Measurements from ENCODE around the gene ADCY1. TPM values are rescaled to one million over a fixed set of nuclear protein-coding genes. Genes with fewer than 3 reads are reported as not detected.

ADCY1 gene
- total RNA-seq, 4 donors from 2014 or later = 2.5 to 9.0 (median 5.6) TPM

DNA sequence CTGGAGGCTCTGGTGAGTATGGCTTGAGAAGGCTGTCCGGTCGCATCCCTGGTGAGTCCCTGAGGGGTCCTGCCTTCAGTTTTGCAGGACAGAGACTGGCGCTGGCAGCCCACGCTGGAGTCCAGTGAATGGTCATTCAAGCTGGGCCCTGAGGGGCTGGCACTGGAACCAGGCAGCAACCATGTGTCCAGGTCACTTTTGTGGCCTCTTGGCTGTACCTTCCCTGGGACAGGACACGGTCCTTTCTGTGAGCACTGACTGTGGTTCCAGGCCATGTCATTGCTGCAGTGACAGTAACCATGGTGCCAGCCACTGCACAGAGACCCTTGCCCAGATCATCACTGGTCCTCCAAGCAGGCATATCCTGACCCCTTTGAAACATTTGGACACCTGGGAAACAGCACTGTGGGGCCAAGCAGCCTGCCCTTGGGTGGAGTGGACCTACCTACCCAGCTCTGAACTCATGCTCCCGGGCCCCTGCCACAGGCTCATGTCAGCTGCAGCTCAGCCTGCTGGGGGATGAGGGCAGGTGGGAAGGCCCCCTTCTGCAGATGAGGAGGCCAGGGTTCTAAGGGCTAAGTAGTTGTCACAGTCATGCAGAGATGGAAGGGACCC lies 72.1 kb downstream of the ADCY1 start:
- Histone ChIP-seq H3K27me3 (no peaks in the 10 kb centered on the region), H3K27ac (no peak overlapping the region), H3K4me3 (no peak overlapping the region), H3K36me3 (no peaks in the 10 kb centered on the region), H3K9me3 (no peaks in the 10 kb centered on the region), H3K4me1 (peaks cover 0 to 7% (median 0%) of the 10 kb centered on the region in 4 donors)
- TF ChIP-seq, protein P1, sequence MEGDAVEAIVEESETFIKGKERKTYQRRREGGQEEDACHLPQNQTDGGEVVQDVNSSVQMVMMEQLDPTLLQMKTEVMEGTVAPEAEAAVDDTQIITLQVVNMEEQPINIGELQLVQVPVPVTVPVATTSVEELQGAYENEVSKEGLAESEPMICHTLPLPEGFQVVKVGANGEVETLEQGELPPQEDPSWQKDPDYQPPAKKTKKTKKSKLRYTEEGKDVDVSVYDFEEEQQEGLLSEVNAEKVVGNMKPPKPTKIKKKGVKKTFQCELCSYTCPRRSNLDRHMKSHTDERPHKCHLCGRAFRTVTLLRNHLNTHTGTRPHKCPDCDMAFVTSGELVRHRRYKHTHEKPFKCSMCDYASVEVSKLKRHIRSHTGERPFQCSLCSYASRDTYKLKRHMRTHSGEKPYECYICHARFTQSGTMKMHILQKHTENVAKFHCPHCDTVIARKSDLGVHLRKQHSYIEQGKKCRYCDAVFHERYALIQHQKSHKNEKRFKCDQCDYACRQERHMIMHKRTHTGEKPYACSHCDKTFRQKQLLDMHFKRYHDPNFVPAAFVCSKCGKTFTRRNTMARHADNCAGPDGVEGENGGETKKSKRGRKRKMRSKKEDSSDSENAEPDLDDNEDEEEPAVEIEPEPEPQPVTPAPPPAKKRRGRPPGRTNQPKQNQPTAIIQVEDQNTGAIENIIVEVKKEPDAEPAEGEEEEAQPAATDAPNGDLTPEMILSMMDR (IDR thresholded peaks at IDR 0.05) = no peak
- TF ChIP-seq EP300 (IDR thresholded peaks at IDR 0.05) (no peak), POLR2A (IDR thresholded peaks at IDR 0.05) (no peak)
- DNase-seq (ENCODE audit: low spot score in 2 of 2) = no peak
- 70 to 93% methylated on average over 2 to 6 of the region's 6 CpGs for WGBS, 2 donors

DNA sequence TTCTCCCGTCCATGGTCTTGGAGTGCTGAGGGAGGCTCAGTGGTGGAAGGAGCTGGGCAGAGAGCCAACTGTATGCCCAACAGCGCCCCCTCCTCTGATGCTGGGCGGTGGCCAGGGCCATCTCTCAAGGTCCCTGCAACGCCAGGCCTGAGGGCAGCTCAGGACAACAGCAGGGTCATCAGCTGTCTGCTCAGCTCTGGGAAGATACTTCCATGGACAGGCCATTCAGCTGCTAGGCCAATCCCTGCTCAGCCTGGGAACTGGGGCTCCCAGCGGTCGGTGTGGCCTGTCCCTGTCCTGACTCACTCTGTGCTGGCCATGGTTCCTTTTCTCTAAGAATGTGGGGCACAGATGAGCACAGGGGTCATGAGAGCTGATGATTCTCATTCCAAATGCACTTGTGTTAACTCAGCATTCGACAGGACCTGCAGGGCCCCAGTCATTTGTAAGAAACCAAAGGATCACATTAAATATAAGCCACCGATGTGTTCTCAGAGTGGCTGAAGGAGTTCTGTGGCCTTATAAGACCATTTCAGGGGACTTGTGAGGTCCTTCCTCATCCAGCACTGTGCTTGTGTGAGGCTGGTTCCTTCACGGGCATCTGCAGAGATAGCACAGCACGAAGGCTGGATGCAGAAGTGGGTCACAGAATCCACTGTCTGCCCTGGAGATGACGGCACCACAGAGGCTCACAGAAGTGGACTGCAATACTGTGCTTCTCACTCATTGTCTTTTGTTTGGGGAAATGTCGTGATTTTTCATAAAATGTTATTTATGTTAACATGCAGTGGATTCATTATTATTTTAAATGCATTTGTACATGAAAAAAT lies 73.0 kb downstream of the ADCY1 start:
- TF ChIP-seq, protein P1 (IDR thresholded peaks at IDR 0.05) = no peak
- TF ChIP-seq EP300 (IDR thresholded peaks at IDR 0.05) (no peak), POLR2A (IDR thresholded peaks at IDR 0.05) (no peak)
- no peak for DNase-seq (ENCODE audit: low spot score in 2 of 2)
- Histone ChIP-seq H3K4me1 (peaks cover 0 to 7% (median 0%) of the 10 kb centered on the region in 4 donors), H3K36me3 (no peaks in the 10 kb centered on the region), H3K27ac (no peak overlapping the region), H3K9me3 (no peaks in the 10 kb centered on the region), H3K4me3 (no peak overlapping the region), H3K27me3 (no peaks in the 10 kb centered on the region)
- WGBS, 2 donors = 67 to 76% methylated on average over 12 of the region's 12 CpGs

DNA sequence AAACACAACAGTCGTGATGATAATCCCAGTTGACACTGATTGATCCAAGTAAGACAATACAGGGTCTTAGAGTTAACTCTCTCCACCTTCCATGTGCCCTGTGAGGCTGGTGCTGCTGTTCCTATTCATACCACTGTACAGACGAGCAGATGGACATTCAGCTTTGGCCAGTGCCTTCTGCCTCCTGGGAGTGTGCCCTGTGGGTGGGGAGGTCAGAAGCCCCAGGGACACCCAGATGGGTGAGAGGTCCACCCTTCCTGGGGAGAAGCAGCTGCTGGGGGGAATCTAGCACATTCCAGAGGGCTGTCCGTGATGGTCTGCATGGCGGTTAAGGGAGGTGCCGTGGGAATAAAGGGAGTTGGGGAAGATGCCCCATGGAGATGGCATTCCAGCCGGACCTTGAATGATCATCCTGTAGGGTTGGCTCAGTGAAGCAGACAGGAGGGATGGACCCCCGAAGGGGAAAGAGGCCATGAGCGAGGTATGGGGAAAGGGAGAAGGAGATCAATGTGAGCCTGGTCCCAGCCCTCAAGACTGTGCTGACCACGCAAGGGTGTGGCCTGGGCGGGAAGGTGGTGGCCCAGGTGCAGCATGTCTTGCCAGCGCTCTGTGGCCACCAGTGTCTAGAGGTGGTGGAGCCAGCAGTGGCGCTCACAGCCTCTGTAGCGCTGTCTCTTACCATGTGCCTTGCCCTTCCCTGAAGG lies 74.0 kb downstream of the ADCY1 start:
- H3K4me3 ChIP-seq = no peak overlapping the region
- H3K36me3 ChIP-seq = no peaks in the 10 kb centered on the region
- H3K9me3 ChIP-seq = no peaks in the 10 kb centered on the region
- TF ChIP-seq POLR2A (IDR thresholded peaks at IDR 0.05) (no peak), EP300 (IDR thresholded peaks at IDR 0.05) (no peak)
- TF ChIP-seq, protein P1 (IDR thresholded peaks at IDR 0.05) = no peak
- no peaks in the 10 kb centered on the region for H3K27me3 ChIP-seq
- DNase-seq (ENCODE audit: low spot score in 2 of 2) = no peak
- peaks cover 0 to 7% (median 0%) of the 10 kb centered on the region in 4 donors for H3K4me1 ChIP-seq
- H3K27ac ChIP-seq = no peak overlapping the region
- 86 to 89% methylated on average over 13 of the region's 13 CpGs for WGBS, 2 donors

- no peaks in the 10 kb centered on the region for H3K27me3 ChIP-seq
- H3K9me3 ChIP-seq = no peaks in the 10 kb centered on the region
- WGBS, 2 donors = 94 to 95% methylated on average over 10 of the region's 10 CpGs
- peaks cover 0 to 7% (median 0%) of the 10 kb centered on the region in 4 donors for H3K4me1 ChIP-seq
- TF ChIP-seq, protein P1 (IDR thresholded peaks at IDR 0.05) = no peak
- DNase-seq (ENCODE audit: low spot score in 2 of 2) = no peak
- H3K4me3 ChIP-seq = no peak overlapping the region
- no peak overlapping the region for H3K27ac ChIP-seq
- H3K36me3 ChIP-seq = no peaks in the 10 kb centered on the region
Measured at GRCh38 chr7:45648671-45648995, 74.5 kb downstream of the ADCY1 start.
